Stimulated activated CD4-positive, alpha-beta T cell treated with anti-CD3 and anti-CD28 coated beads, Interleukin-15, amount 100 ng/mL, for 48 hours (primary cell): ENCODE measurements around the gene NOL7.

Source experiments
- DNase-seq, 2 donors: peaks; one replicate each; pipeline ENCODE4 v3.0.0-alpha.2; 2020; ENCODE audit warnings: low read depth in 2 of 2

NOL7 gene

DNA sequence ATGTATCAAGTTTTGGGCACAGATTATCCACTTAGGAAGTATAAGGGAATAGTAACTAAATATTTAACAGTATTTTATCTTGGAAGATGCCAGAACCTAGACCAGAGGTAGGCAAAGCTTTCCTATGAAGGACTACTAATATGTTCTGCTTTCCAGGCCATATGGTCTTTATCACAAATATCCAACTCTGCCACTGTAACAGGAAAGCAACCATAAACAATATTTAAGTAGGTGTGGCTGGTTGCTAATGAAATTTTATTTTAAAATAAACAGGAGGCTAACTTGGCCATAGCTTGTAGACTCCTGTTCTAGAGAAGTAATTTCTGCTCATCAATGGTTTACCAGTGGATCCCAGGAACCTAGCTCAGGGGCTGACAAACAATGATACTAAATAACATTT lies 39.4 kb downstream of the NOL7 start:
- no peak for DNase-seq

DNA sequence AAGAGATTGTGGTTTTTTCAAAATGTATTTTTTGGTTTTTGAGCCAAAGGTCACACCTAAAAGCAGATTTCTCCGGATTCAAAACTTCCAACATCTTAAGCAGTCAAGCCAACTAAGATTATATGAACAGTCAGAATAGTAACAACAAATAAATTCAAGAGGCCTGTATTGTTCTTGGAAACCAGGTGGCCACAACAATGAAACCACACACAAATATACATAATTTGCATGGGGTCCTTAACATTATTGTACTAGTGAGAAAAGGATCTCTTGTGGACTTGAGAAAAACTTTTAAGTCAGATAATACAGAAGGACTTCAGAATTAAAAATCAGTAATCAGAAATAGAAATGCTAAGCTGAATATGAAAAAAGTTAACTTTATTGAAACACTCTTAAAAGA lies 40.6 kb downstream of the NOL7 start:
- no peak for DNase-seq

DNA sequence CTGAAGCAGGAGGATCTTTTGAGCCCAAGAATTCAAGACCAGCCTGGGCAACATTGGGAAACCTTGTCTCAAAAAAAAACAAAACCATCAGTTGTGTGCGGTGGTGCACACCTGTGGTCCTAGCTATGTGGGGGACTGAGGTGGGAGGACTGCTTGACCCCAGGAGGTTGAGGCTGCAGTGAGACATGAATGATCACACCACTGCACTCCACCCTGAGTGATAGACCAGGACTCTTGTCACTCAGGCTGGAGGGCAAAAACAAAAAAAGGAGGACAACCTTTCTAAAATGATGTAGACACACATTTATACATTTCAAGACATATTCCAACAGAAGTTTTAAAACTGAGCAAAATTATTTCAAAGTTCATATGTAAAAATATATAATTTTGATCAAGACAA lies 45.1 kb downstream of the NOL7 start:
- DNase-seq = no peak

DNA sequence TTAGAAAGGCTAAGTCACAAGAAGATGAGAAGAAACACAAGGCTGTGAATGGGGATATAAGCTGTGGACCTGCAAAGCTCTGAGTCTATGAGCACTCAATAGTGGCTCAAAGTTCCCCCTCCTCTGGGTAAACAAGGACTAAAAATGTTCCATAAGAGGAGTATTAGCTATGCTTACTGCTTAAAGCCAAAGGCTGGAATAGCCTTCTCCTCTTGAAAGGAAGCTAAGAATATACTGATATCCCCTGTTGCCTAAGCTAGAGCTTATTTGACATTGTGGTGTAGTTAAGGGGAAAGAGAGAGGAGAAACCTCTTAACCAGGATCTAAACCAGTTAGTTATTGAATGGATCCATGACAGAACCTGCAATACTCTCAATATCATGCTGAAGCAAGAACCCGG lies 45.8 kb downstream of the NOL7 start:
- no peak for DNase-seq

DNA sequence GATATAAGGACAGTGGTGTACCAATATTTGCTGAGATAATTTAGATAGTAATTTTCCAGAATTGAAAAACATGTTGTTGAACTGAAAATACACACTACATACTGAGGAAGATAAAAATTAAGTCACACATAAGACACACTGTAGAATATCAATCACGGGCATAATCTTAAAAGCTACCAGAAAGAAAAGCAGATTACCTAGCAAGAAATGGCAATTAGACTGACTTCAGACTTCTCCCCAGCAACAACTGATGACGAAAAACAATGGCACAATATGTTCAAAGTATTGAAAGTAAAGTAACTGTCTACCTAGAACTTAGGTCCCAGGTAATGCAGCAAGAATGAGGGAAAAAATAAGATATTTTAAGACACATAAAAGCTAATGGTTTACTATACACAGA lies 46.5 kb downstream of the NOL7 start:
- DNase-seq = no peak

DNA sequence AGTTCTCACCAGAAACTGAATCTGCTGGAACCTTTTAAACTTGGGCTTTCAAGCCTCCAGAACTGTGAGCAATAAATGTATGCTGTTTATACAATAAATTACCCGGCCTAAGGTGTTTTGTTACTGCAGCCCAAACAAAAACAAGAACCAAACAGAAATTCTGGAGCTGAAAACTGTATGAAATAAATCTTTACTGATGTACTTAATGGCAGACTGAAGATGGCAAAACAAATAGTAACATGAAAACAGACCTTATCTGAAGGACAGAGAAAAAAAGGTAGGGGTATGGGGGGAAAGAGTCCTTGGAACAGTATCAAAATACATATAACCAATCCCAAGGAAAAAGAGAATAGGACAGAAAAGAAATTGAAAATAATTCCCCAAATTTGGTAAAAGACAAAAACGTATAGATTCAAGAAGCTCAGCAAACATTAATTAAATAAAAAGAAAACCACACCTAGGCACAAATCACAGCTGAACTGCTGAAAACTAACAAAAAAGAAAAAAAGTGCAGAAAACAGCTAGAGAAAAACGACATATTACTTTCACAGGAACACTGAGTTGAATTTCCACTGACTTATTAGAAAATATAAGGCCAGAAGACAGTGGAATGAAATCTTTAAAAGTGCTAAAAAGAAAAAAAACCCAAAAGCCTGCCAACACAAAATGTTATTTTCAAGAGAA lies 47.7 kb downstream of the NOL7 start:
- no peak for DNase-seq

DNA sequence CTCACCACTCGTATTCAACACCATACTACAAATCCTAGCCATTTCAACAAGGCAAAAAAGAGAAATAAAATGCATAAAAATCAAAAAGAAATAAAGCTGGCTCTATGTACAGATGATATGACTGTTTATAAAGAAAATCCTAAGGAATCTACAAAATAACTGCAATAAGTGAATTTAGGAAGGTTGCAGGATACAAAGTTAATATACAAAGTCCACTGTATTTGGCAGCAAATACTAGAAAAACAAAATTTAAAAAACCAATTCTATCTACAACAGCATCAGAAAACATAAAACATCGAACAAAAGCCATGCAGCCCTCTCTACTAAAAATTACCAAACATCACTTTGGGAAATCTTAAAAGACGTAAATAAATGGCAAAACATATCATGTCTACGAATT lies 48.9 kb downstream of the NOL7 start:
- no peak for DNase-seq

DNA sequence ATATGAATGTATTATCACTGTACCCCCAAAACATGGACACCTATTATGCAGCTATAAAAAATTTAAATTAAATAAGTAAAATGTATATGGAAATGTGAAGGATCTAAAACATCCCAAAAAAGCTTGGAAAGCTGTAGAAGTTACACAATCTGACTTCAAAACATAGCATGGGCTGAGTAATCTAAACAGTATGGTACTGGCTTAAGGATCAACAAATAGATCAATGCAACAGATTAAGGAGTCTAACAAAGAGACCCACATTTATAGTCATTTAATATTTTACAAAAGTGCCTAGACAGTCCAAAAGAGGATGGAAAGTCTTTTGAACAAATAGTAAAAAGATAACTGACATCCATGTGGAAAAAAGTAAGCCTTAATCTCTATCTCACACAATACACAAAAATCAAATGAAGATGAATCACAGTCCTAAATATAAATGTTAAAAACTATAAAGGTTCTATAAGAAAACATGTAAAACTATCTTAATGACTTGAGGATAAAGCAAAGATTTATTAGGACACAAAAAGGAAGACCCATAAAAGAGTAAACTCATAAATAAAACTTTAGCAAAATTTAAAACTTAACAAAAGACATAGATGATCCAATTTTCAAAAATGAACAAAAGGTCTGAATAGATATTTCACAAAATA lies 49.7 kb downstream of the NOL7 start:
- DNase-seq = no peak

DNA sequence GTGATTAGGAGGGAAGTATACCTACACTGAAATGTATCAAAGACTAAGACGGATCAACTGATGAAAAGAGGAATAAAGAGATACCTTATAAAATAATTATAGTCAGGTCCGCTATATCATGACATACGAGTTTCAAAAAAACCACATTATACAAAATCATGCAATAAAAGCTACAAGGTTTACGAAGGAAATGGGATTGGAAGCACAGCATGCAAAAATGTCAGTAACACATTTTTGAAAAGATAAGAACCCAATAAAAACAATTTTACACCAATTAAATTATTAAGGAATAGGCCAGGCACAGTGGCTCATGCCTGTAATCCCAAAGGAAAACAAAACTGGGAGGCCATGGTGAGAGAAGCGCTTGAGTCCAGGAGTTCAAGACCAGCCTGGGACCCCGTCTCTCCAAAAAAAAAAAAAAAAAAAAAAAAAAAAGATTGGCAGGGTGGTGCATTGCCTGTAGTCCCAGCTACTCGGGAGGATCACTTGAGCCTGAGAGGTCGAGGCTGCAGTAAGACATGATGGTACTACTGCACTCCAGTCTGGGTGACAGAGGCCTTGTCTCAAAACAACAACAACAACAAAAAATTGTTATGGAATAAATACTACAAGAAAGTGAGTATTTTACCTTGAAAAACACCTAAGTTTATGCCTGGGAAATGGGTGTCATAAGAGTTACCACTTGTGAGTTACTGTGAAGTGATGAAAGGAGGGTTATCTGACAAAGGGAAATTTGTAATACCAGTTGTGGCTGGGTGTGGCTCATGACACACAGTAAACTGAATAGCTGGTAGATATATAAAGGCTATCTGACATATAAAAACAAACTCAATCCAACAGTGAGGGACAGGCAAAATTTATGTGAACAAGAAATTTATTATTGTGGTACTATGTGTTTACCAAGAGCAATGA lies 51.3 kb downstream of the NOL7 start:
- no peak for DNase-seq

DNA sequence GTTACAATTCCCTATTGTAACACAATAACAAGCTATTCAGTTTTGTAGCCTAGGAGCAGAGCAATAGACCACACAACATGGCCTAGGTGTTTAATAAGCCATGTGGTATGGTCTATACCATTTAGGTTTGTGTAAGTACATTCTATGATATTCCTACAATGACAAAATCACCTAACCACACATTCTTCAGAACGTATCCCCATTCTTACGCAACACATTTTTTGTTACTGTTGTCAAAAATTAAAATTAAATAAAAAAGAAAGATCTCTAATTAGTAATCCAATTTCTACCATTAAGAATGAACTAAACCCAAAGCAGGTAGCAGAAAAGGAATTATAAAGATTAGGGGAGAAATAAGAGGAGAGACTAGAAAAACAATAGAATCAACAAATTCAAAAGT lies 52.5 kb downstream of the NOL7 start:
- DNase-seq = no peak

DNA sequence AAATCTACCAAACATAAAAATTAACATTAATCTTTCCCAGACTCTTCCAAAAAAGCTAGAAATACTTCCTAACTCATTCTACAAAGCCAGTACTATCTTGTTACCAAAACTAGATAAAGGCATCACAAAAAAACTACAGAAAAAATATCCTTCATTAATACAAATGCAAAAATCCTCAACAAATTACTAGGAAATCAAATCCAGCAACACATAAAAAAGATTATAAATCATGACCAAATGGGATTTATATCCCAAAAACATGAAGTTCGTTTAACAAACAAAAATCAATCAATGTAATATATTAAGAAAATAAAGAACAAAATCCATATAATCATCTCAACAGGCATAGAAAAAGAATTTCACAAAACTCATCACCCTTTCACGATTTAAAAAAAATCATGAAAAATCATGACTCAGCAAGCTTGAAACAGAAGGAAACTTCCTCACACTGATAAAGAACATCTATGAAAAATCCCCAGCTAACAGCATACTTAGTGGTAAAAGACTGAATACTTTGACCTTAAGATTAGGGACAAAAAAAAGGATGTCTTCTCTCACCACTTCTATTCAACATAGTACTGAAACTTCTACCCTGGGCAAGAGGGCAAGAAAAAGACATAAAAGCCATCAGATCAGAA lies 53.3 kb downstream of the NOL7 start:
- DNase-seq = no peak

DNA sequence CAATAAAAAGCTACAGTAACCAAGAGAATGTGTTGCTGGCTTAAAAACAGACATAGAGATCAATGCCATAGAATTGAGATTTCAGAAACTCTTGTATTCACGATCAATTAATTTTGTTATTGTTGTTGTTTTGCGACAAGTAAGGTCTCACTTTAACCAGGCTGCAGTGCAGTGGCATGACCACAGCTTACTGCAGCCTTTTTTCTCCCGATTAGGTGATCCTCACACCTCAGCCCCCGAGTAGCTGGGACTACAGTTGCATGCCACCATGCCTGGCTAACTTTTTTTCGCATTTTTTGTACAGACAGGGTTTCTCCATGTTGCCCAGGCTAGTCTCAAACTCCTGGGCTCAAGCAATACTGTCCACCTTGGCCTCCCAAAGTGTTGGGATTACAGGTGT lies 54.3 kb downstream of the NOL7 start:
- DNase-seq = no peak
